ENCODE results near the gene ADAM19.
"Not testable (repeated sequence)": the region's sequence is repeated elsewhere in the genome, so short reads cannot be mapped to it uniquely, and the experiment has no call there.

The ADAM19 gene

GRCh38 chr5:157486221-157486681 lies 89.3 kb downstream of the ADAM19 start:
- no peak for DNase-seq (ENCODE audit: low spot score)
- in situ Hi-C loops (cut with MboI; ENCODE audit: low sequenced_read_pairs, unreplicated experiment), result no loop called here
- TF ChIP-seq CTCF (IDR thresholded peaks at IDR 0.05; ENCODE audit: borderline replicate concordance, control extremely low read depth, extremely low read depth, insufficient read depth, missing control alignments), result no peak

- DNase-seq (ENCODE audit: low spot score), result no peak
- in situ Hi-C loops (cut with MboI; ENCODE audit: low sequenced_read_pairs, unreplicated experiment), result no loop called here
Measured at GRCh38 chr5:157485811-157486210, 89.8 kb downstream of the ADAM19 start.

GRCh38 chr5:157485340-157485739 lies 90.2 kb downstream of the ADAM19 start:
- in situ Hi-C loops (cut with MboI; ENCODE audit: low sequenced_read_pairs, unreplicated experiment), result no loop called here

More at GRCh38 chr5:157485811-157486210, 89.8 kb downstream of the ADAM19 start:
- TF ChIP-seq CTCF (IDR thresholded peaks at IDR 0.05; ENCODE audit: borderline replicate concordance, control extremely low read depth, extremely low read depth, insufficient read depth, missing control alignments), result no peak

GRCh38 chr5:157484768-157485167 lies 90.8 kb downstream of the ADAM19 start:
- in situ Hi-C loops (cut with MboI; ENCODE audit: low sequenced_read_pairs, unreplicated experiment), result no loop called here
- no peak for DNase-seq (ENCODE audit: low spot score)
- TF ChIP-seq CTCF (IDR thresholded peaks at IDR 0.05; ENCODE audit: borderline replicate concordance, control extremely low read depth, extremely low read depth, insufficient read depth, missing control alignments), result no peak

More at GRCh38 chr5:157485340-157485739, 90.2 kb downstream of the ADAM19 start:
- DNase-seq (ENCODE audit: low spot score), result no peak
- TF ChIP-seq CTCF (IDR thresholded peaks at IDR 0.05; ENCODE audit: borderline replicate concordance, control extremely low read depth, extremely low read depth, insufficient read depth, missing control alignments), result no peak

- in situ Hi-C loops (cut with MboI; ENCODE audit: low sequenced_read_pairs, unreplicated experiment), result not testable (repeated sequence)
Measured at GRCh38 chr5:157482702-157483101, 92.9 kb downstream of the ADAM19 start.

GRCh38 chr5:157481666-157482065 lies 93.9 kb downstream of the ADAM19 start:
- TF ChIP-seq CTCF (IDR thresholded peaks at IDR 0.05; ENCODE audit: borderline replicate concordance, control extremely low read depth, extremely low read depth, insufficient read depth, missing control alignments), result no peak
- in situ Hi-C loops (cut with MboI; ENCODE audit: low sequenced_read_pairs, unreplicated experiment), result no loop called here
- no peak for DNase-seq (ENCODE audit: low spot score)

More at GRCh38 chr5:157482702-157483101, 92.9 kb downstream of the ADAM19 start:
- DNase-seq (ENCODE audit: low spot score), result not testable (repeated sequence)

GRCh38 chr5:157481265-157481664 lies 94.3 kb downstream of the ADAM19 start:
- DNase-seq (ENCODE audit: low spot score), result no peak
- no peak for TF ChIP-seq CTCF (IDR thresholded peaks at IDR 0.05; ENCODE audit: borderline replicate concordance, control extremely low read depth, extremely low read depth, insufficient read depth, missing control alignments)
- in situ Hi-C loops (cut with MboI; ENCODE audit: low sequenced_read_pairs, unreplicated experiment), result no loop called here

All from GM13976 (cell line).